ENCODE measurements around the gene KCNN4.

The KCNN4 gene

GRCh38 chr19:43743059-43743458, 37.7 kb downstream of the KCNN4 start:
- DNase-seq (ENCODE audit: low read depth, low spot score): no peak
- Histone ChIP-seq H3K4me3 (ENCODE audit: insufficient read length, low read depth) (no peak overlapping the region), H3K36me3 (ENCODE audit: insufficient read depth, insufficient read length, low read length) (peaks cover 72% of the 10 kb centered on the region), H3K4me1 (ENCODE audit: insufficient read depth, insufficient read length) (no peaks in the 10 kb centered on the region), H3K27me3 (ENCODE audit: insufficient read depth, insufficient read length) (no peaks in the 10 kb centered on the region), H3K9ac (ENCODE audit: insufficient read length, low read depth) (no peak overlapping the region), H3K9me3 (ENCODE audit: insufficient read depth, low read length) (no peaks in the 10 kb centered on the region)
- no peak for TF ChIP-seq ZNF274 (IDR thresholded peaks at IDR 0.05; ENCODE audit: low read depth, low read length)
- TF ChIP-seq YY1 (IDR thresholded peaks at IDR 0.05; ENCODE audit: insufficient read depth, insufficient read length): no peak
- TF ChIP-seq SUZ12 (IDR thresholded peaks at IDR 0.05; ENCODE audit: extremely low read depth, insufficient read depth, insufficient read length): no peak

- no peak for TF ChIP-seq YY1 (IDR thresholded peaks at IDR 0.05; ENCODE audit: insufficient read depth, insufficient read length)
- TF ChIP-seq ZNF274 (IDR thresholded peaks at IDR 0.05; ENCODE audit: low read depth, low read length): no peak
- no peak for TF ChIP-seq SUZ12 (IDR thresholded peaks at IDR 0.05; ENCODE audit: extremely low read depth, insufficient read depth, insufficient read length)
- peaks cover 70% of the 10 kb centered on the region for H3K36me3 ChIP-seq (ENCODE audit: insufficient read depth, insufficient read length, low read length)
Measured at GRCh38 chr19:43741075-43741825, 39.5 kb downstream of the KCNN4 start.

DNA sequence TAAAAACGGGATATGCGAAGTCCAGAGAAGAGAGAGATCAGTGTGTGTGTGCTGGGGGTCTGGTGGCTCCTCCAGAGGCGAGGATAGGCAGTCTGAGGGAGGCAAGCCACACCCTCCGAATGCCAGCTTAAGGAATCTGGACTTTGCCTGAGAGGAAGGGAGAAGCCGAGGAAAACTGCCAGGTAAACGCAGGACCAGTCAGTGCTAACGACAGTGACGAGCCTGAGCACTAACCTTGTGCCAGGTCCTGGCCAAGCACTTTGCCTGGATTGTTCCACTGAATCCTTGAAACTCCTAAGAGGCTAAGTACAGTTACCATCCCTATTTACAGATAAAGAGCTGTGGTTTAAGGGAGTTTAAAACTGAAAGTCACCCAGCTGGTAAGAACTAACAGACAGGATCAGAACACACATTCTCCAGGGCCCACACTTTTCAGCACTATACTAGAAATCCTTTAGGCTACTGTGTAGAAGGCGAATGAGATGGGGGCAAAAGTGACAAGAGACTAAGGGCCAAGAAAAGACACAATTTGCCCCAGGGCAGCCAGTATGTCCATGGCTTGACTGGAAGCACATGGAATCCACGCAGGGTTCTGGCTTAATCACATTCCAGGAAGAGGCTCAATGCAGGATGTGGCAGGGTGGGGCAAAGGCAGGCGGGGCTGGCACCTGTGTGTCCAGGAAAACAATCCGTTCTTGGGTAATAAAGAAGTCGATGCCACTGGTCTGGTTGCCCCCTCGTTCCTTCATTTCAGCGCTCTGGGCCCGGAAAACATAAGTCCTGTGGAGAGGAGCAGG, 41.1 kb downstream of the KCNN4 start:
- Histone ChIP-seq H3K36me3 (ENCODE audit: insufficient read depth, insufficient read length, low read length) (peaks cover 63% of the 10 kb centered on the region), H3K9ac (ENCODE audit: insufficient read length, low read depth) (no peak overlapping the region)
- no peak for TF ChIP-seq SUZ12 (IDR thresholded peaks at IDR 0.05; ENCODE audit: extremely low read depth, insufficient read depth, insufficient read length)
- TF ChIP-seq YY1 (IDR thresholded peaks at IDR 0.05; ENCODE audit: insufficient read depth, insufficient read length): no peak
- TF ChIP-seq ZNF274 (IDR thresholded peaks at IDR 0.05; ENCODE audit: low read depth, low read length): no peak

More at GRCh38 chr19:43741075-43741825, 39.5 kb downstream of the KCNN4 start:
- Histone ChIP-seq H3K9me3 (ENCODE audit: insufficient read depth, low read length) (no peaks in the 10 kb centered on the region), H3K4me1 (ENCODE audit: insufficient read depth, insufficient read length) (peaks cover 5% of the 10 kb centered on the region), H3K9ac (ENCODE audit: insufficient read length, low read depth) (no peak overlapping the region), H3K4me3 (ENCODE audit: insufficient read length, low read depth) (no peak overlapping the region), H3K27me3 (ENCODE audit: insufficient read depth, insufficient read length) (no peaks in the 10 kb centered on the region)
- no peak for DNase-seq (ENCODE audit: low read depth, low spot score)

GRCh38 chr19:43738780-43739211, 42.0 kb downstream of the KCNN4 start:
- Histone ChIP-seq H3K4me1 (ENCODE audit: insufficient read depth, insufficient read length) (peaks cover 5% of the 10 kb centered on the region), H3K4me3 (ENCODE audit: insufficient read length, low read depth) (no peak overlapping the region), H3K9me3 (ENCODE audit: insufficient read depth, low read length) (no peaks in the 10 kb centered on the region), H3K27me3 (ENCODE audit: insufficient read depth, insufficient read length) (no peaks in the 10 kb centered on the region), H3K9ac (ENCODE audit: insufficient read length, low read depth) (no peak overlapping the region), H3K36me3 (ENCODE audit: insufficient read depth, insufficient read length, low read length) (peaks cover 63% of the 10 kb centered on the region)
- TF ChIP-seq ZNF274 (IDR thresholded peaks at IDR 0.05; ENCODE audit: low read depth, low read length): no peak
- TF ChIP-seq SUZ12 (IDR thresholded peaks at IDR 0.05; ENCODE audit: extremely low read depth, insufficient read depth, insufficient read length): no peak
- no peak for TF ChIP-seq YY1 (IDR thresholded peaks at IDR 0.05; ENCODE audit: insufficient read depth, insufficient read length)
- no peak for DNase-seq (ENCODE audit: low read depth, low spot score)

More for the DNA sequence above, 41.1 kb downstream of the KCNN4 start:
- DNase-seq (ENCODE audit: low read depth, low spot score): no peak
- no peak overlapping the region for H3K4me3 ChIP-seq (ENCODE audit: insufficient read length, low read depth)
- peaks cover 5% of the 10 kb centered on the region for H3K4me1 ChIP-seq (ENCODE audit: insufficient read depth, insufficient read length)
- no peaks in the 10 kb centered on the region for H3K27me3 ChIP-seq (ENCODE audit: insufficient read depth, insufficient read length)
- H3K9me3 ChIP-seq (ENCODE audit: insufficient read depth, low read length): no peaks in the 10 kb centered on the region

- Histone ChIP-seq H3K9ac (ENCODE audit: insufficient read length, low read depth) (no peak overlapping the region), H3K36me3 (ENCODE audit: insufficient read depth, insufficient read length, low read length) (peaks cover 70% of the 10 kb centered on the region), H3K9me3 (ENCODE audit: insufficient read depth, low read length) (no peaks in the 10 kb centered on the region), H3K27me3 (ENCODE audit: insufficient read depth, insufficient read length) (no peaks in the 10 kb centered on the region), H3K4me1 (ENCODE audit: insufficient read depth, insufficient read length) (peaks cover 10% of the 10 kb centered on the region), H3K4me3 (ENCODE audit: insufficient read length, low read depth) (no peak overlapping the region)
- no peak for TF ChIP-seq ZNF274 (IDR thresholded peaks at IDR 0.05; ENCODE audit: low read depth, low read length)
- no peak for TF ChIP-seq SUZ12 (IDR thresholded peaks at IDR 0.05; ENCODE audit: extremely low read depth, insufficient read depth, insufficient read length)
- TF ChIP-seq YY1 (IDR thresholded peaks at IDR 0.05; ENCODE audit: insufficient read depth, insufficient read length): no peak
- no peak for DNase-seq (ENCODE audit: low read depth, low spot score)
Measured at GRCh38 chr19:43735957-43736356, 44.8 kb downstream of the KCNN4 start.

DNA sequence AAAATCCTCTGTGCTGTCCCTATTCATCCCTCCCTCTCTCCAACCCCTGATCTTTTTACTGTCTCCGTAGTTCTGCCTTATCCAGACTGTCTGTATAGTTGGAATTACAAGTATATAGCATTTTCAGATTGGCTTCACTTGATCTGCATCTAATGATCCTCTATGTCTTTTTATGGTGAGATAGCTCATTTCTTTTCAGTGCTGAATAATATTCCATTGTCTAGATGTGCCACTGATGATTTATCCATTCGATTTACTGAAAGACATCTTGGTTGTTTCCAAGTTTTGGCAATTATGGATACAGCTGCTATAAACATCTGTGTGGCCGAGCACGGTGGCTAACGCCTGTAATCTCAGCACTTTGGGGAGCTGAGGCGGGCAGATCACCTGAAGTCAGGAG, 45.8 kb downstream of the KCNN4 start:
- H3K9me3 ChIP-seq (ENCODE audit: insufficient read depth, low read length): no peaks in the 10 kb centered on the region
- H3K9ac ChIP-seq (ENCODE audit: insufficient read length, low read depth): no peak overlapping the region
- H3K4me3 ChIP-seq (ENCODE audit: insufficient read length, low read depth): no peak overlapping the region
- DNase-seq (ENCODE audit: low read depth, low spot score): no peak
- H3K4me1 ChIP-seq (ENCODE audit: insufficient read depth, insufficient read length): peaks cover 10% of the 10 kb centered on the region
- peaks cover 69% of the 10 kb centered on the region for H3K36me3 ChIP-seq (ENCODE audit: insufficient read depth, insufficient read length, low read length)
- TF ChIP-seq YY1 (IDR thresholded peaks at IDR 0.05; ENCODE audit: insufficient read depth, insufficient read length) (no peak), ZNF274 (IDR thresholded peaks at IDR 0.05; ENCODE audit: low read depth, low read length) (no peak)
- no peaks in the 10 kb centered on the region for H3K27me3 ChIP-seq (ENCODE audit: insufficient read depth, insufficient read length)

GRCh38 chr19:43731846-43732245, 48.9 kb downstream of the KCNN4 start:
- peaks cover 64% of the 10 kb centered on the region for H3K36me3 ChIP-seq (ENCODE audit: insufficient read depth, insufficient read length, low read length)
- no peak for DNase-seq (ENCODE audit: low read depth, low spot score)
- H3K9ac ChIP-seq (ENCODE audit: insufficient read length, low read depth): no peak overlapping the region
- no peak for TF ChIP-seq YY1 (IDR thresholded peaks at IDR 0.05; ENCODE audit: insufficient read depth, insufficient read length)
- TF ChIP-seq SUZ12 (IDR thresholded peaks at IDR 0.05; ENCODE audit: extremely low read depth, insufficient read depth, insufficient read length): no peak
- TF ChIP-seq ZNF274 (IDR thresholded peaks at IDR 0.05; ENCODE audit: low read depth, low read length): no peak
- H3K4me3 ChIP-seq (ENCODE audit: insufficient read length, low read depth): no peak overlapping the region
- H3K4me1 ChIP-seq (ENCODE audit: insufficient read depth, insufficient read length): peaks cover 8% of the 10 kb centered on the region
- no peaks in the 10 kb centered on the region for H3K27me3 ChIP-seq (ENCODE audit: insufficient read depth, insufficient read length)
- no peaks in the 10 kb centered on the region for H3K9me3 ChIP-seq (ENCODE audit: insufficient read depth, low read length)
